Stimulated activated CD4-positive, alpha-beta T cell treated with anti-CD3 and anti-CD28 coated beads, TNF-alpha, amount 100 ng/mL, for 48 hours (primary cell): ENCODE measurements around the gene SBF1.
"Not testable (repeated sequence)": the region's sequence is repeated elsewhere in the genome, so short reads cannot be mapped to it uniquely, and the experiment has no call there.

Experiments used
- DNase-seq, 3 donors: peaks; one replicate each; pipeline ENCODE4 v3.0.0-alpha.2; 2020; ENCODE audit warnings: low read depth in 3 of 3

SBF1 gene

GRCh38 chr22:50445880-50446707, 28.7 kb downstream of the SBF1 start:
- no peak for DNase-seq

- DNase-seq = no peak
Observed at GRCh38 chr22:50445071-50445879, 29.6 kb downstream of the SBF1 start.

GRCh38 chr22:50444663-50445062, 30.2 kb downstream of the SBF1 start:
- no peak for DNase-seq

- DNase-seq = no peak
Observed at GRCh38 chr22:50443801-50444625, 30.8 kb downstream of the SBF1 start.

GRCh38 chr22:50443197-50443596, 31.6 kb downstream of the SBF1 start:
- no peak for DNase-seq

GRCh38 chr22:50441428-50441993, 33.3 kb downstream of the SBF1 start:
- no peak for DNase-seq

GRCh38 chr22:50440544-50441249, 34.1 kb downstream of the SBF1 start:
- no peak for DNase-seq

- no peak for DNase-seq
Observed at GRCh38 chr22:50439871-50440331, 34.9 kb downstream of the SBF1 start.

GRCh38 chr22:50439314-50439870, 35.4 kb downstream of the SBF1 start:
- DNase-seq = no peak

GRCh38 chr22:50438305-50439275, 36.2 kb downstream of the SBF1 start:
- no peak for DNase-seq

- DNase-seq = no peak
Observed at GRCh38 chr22:50437511-50438304, 37.1 kb downstream of the SBF1 start.

GRCh38 chr22:50436841-50437341, 37.9 kb downstream of the SBF1 start:
- no peak for DNase-seq

- DNase-seq = no peak
Observed at GRCh38 chr22:50436015-50436830, 38.6 kb downstream of the SBF1 start.

- DNase-seq = no peak
Observed at GRCh38 chr22:50435291-50436014, 39.4 kb downstream of the SBF1 start.

GRCh38 chr22:50434849-50435248, 40.0 kb downstream of the SBF1 start:
- DNase-seq = no peak

- not testable (repeated sequence) for DNase-seq
Observed at GRCh38 chr22:50432877-50433510, 41.8 kb downstream of the SBF1 start.
